PFSK-1 (cell line): ENCODE measurements around the gene CNTN4.

ENCODE experiments used
- FOXP2 ChIP-seq: optimal IDR thresholded peaks from 2 replicates; pipeline ENCODE3; 2011; ENCODE audit warnings: borderline replicate concordance, control low read depth, inconsistent platforms; ENCODE audit not compliant: insufficient read depth; ENCODE audit errors: extremely low read length, extremely low read depth
- POLR2AphosphoS5 ChIP-seq: IDR thresholded peaks from 2 replicates; pipeline ENCODE4 v1.6.1; 2012; ENCODE audit warnings: low read depth, mild to moderate bottlenecking, control low read depth, low read length, moderate library complexity
- SIN3A ChIP-seq: IDR thresholded peaks from 2 replicates; pipeline ENCODE4 v1.6.1; 2012; ENCODE audit warnings: mild to moderate bottlenecking, low read length, moderate library complexity, borderline replicate concordance; ENCODE audit not compliant: insufficient read depth
- TAF1 ChIP-seq: IDR thresholded peaks from 2 replicates; pipeline ENCODE4 v1.6.1; 2012; ENCODE audit warnings: low read length, control low read depth, borderline replicate concordance; ENCODE audit not compliant: insufficient read depth
- TF ChIP-seq, protein P1 (sequence below), 2 experiments: IDR thresholded peaks; 2 replicates each; pipeline versions ENCODE4 v1.6.1 to v1.8.0; 2011 to 2012; ENCODE audit warnings: low read depth in 2 of 2, low read length in 2 of 2, control low read depth in 1 of 2, inconsistent platforms in 1 of 2, mild to moderate bottlenecking in 1 of 2, moderate library complexity in 1 of 2; ENCODE audit not compliant: insufficient read depth in 1 of 2

The CNTN4 gene

DNA sequence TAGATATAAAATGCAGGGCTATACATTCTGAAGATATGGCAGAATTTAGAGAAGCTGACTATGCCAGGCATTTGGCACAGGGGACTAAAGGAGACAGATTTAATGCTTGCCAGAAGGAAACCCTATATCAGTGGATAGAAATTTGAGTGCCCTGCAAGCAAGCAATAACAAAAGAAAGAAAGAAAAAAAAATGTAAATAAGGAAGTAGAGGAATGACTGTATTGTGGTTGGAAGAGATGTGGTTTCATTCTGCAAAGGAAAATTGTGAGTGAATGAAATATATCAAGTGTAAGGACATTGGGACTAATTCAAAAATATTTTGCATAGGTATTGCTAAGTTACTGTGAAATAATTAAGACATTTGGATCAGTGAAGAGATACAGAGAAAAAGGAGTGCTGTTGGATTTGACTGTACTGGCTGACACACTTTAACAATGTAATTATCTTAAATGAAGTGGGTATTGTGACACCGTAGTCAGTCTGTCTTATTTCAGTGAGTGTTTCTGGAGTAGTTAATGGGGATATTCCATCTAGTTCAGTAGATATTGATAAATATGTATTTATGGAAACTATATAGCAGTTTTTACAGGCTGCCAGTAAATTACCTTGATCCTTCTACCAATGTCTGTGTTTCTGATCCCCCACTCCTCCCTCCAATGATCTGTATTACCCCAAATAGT lies 418.2 kb downstream of the CNTN4 start:
- TF ChIP-seq, protein P1, sequence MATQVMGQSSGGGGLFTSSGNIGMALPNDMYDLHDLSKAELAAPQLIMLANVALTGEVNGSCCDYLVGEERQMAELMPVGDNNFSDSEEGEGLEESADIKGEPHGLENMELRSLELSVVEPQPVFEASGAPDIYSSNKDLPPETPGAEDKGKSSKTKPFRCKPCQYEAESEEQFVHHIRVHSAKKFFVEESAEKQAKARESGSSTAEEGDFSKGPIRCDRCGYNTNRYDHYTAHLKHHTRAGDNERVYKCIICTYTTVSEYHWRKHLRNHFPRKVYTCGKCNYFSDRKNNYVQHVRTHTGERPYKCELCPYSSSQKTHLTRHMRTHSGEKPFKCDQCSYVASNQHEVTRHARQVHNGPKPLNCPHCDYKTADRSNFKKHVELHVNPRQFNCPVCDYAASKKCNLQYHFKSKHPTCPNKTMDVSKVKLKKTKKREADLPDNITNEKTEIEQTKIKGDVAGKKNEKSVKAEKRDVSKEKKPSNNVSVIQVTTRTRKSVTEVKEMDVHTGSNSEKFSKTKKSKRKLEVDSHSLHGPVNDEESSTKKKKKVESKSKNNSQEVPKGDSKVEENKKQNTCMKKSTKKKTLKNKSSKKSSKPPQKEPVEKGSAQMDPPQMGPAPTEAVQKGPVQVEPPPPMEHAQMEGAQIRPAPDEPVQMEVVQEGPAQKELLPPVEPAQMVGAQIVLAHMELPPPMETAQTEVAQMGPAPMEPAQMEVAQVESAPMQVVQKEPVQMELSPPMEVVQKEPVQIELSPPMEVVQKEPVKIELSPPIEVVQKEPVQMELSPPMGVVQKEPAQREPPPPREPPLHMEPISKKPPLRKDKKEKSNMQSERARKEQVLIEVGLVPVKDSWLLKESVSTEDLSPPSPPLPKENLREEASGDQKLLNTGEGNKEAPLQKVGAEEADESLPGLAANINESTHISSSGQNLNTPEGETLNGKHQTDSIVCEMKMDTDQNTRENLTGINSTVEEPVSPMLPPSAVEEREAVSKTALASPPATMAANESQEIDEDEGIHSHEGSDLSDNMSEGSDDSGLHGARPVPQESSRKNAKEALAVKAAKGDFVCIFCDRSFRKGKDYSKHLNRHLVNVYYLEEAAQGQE (IDR thresholded peaks at IDR 0.05; ENCODE audit: insufficient read depth in 1 of 2, low read depth in 2 of 2, low read length in 2 of 2): no peak
- TF ChIP-seq FOXP2 (no peak), POLR2AphosphoS5 (no peak), TAF1 (no peak), SIN3A (no peak)

DNA sequence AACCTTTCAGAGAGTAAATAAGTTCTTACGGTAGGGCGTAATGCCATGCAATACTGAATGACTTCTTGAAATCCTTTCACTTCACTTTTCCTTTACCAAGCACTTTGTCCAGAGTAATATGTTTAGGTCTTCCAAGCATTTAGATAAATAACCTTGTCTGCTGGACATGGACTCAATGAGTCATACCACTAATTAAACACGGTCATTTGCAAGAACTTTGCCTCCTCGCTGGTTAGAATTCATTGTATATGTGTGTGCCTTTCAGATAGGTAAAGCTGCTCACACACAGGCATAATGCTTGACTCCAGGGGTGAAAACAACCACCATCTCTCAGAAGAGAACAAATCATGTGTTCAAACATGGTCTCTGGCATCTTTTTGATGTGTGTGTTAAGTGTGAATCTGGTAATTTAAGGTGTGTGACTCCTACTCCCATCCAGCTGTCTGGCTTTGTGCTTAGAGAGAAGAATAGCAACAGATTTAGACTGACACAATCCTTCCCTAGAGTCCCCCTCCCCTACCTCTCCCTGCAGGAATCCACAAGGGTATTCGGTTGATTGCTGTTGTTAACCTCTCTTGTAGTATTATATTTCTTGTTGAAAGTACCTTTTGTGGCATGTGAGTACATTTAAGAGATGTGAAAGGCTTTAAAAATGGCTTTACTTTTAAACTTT lies 419.0 kb downstream of the CNTN4 start:
- no peak for TF ChIP-seq SIN3A
- TF ChIP-seq TAF1: no peak
- TF ChIP-seq FOXP2: no peak
- no peak for TF ChIP-seq POLR2AphosphoS5
- TF ChIP-seq, protein P1 (IDR thresholded peaks at IDR 0.05; ENCODE audit: insufficient read depth in 1 of 2, low read depth in 2 of 2, low read length in 2 of 2): no peak

DNA sequence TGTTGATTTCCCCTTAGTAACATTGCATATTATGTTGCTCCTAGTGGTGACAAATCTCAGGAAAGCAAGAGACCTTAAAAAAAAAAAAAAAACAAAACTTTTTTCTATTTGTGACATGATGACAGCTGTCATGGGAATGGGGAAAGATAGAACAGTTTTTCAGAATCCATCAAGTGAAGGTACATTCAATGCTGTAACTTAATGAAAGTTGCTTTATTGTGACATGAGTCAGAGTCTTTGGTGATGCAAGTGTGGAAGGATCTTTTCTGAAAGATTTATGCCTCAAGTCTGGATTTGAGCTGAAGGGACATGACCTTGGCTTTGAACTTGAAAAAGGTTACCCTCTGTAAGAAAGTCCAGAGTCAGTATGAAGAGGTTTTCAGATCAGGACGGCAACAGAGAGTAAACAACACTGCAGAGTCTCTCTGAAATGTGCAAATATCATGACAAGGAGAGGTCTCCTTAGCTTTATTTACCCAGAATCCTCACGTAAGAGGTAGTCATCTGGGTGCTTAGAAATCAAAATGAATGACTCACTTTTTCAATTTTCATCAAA lies 424.7 kb downstream of the CNTN4 start:
- TF ChIP-seq POLR2AphosphoS5 (no peak), SIN3A (no peak), TAF1 (no peak), FOXP2 (no peak)
- TF ChIP-seq, protein P1 (IDR thresholded peaks at IDR 0.05; ENCODE audit: insufficient read depth in 1 of 2, low read depth in 2 of 2, low read length in 2 of 2): no peak

DNA sequence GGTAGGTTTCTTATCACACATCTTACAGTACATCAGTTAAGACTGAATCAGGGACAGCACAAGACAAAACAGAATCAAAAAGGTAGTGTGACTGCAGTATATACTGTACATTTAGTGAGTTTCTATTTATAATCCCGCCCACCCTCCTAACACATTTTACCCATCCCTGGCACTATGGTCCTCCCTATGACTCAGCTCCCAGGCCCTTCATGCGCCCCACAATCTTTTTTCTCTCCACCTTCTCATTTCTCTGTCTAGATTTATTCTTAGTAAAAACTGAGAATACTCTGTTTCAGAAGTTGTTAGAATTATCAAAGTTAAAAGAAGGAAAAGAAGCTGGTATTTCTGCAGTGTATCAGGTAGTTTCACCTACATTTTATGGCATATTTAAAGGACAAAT lies 427.3 kb downstream of the CNTN4 start:
- TF ChIP-seq POLR2AphosphoS5: no peak

- TF ChIP-seq FOXP2 (no peak), TAF1 (no peak), POLR2AphosphoS5 (no peak), SIN3A (no peak)
- TF ChIP-seq, protein P1 (IDR thresholded peaks at IDR 0.05; ENCODE audit: insufficient read depth in 1 of 2, low read depth in 2 of 2, low read length in 2 of 2): no peak
These were observed 428.3 kb downstream of the CNTN4 start for GRCh38 chr3:2526926-2527325.
